Sigmoid colon (tissue), 7 donors: ENCODE data around the gene CTNNBL1. TPM values are rescaled to one million over a fixed set of nuclear protein-coding genes. Genes with fewer than 3 reads are reported as not detected.
"Not testable (repeated sequence)": the region's sequence is repeated elsewhere in the genome, so short reads cannot be mapped to it uniquely, and the experiment has no call there.

Experiments
- DNase-seq: peaks from one replicate; pipeline ENCODE4 v3.0.0-alpha.2; 2019
- H3K27ac ChIP-seq, 4 donors: fragments of 200-600 bp; sonication (generic); one replicate each; pipeline ENCODE4 v1.5.1; 2016 to 2019; ENCODE audit warnings: mild to moderate bottlenecking in 1 of 4
- H3K27me3 ChIP-seq, 3 donors: fragments of 200-600 bp; sonication (generic); one replicate each; pipeline ENCODE4 v1.5.1; 2019; ENCODE audit warnings: mild to moderate bottlenecking in 1 of 3
- H3K36me3 ChIP-seq, 4 donors: fragments of 200-600 bp; sonication (generic); one replicate each; pipeline ENCODE4 v1.5.1; 2016 to 2019
- H3K4me1 ChIP-seq, 4 donors: fragments of 200-600 bp; sonication (generic); one replicate each; pipeline ENCODE4 v1.5.1; 2017 to 2019
- H3K4me3 ChIP-seq, 4 donors: fragments of 200-600 bp; sonication (generic); one replicate each; pipeline ENCODE4 v1.5.1; 2017 to 2019; ENCODE audit warnings: mild to moderate bottlenecking in 2 of 4, moderate library complexity in 1 of 4
- H3K9me3 ChIP-seq, 4 donors: fragments of 200-600 bp in 3 of 4; sonication (generic) in 3 of 4; one replicate each; pipeline versions ENCODE4 v1.5.1 to v1.6.1; 2013 to 2019
- EP300 ChIP-seq, 4 donors: sonication (generic); formaldehyde crosslinking; IDR thresholded peaks; one replicate each; pipeline ENCODE4 v1.6.1; 2017; ENCODE audit warnings: antibody characterized with exemption in 4 of 4
- POLR2A ChIP-seq, 2 donors: fragments of 450-650 bp; IDR thresholded peaks; one replicate each; pipeline ENCODE4 v1.6.1; 2016; ENCODE audit warnings: antibody characterized with exemption in 2 of 2, mild to moderate bottlenecking in 2 of 2, moderate library complexity in 2 of 2
- POLR2AphosphoS5 ChIP-seq, 4 donors: sonication (generic); formaldehyde crosslinking; IDR thresholded peaks; one replicate each; pipeline ENCODE4 v1.6.1; 2017; ENCODE audit warnings: antibody characterized with exemption in 4 of 4
- WGBS, 2 donors: extraction: QIAGEN DNeasy Blood & Tissue Kit; methylation state at CpG; one replicate each; pipeline ENCODE4 v1.1.7; 2013; 5-methylcytosine and 5-hydroxymethylcytosine counted together
- intact Hi-C: fragments of 100-400 bp; cut with DNase I; formaldehyde crosslinking; loops from one replicate; pipeline ENCODE4 v1.15.1; 2023
- polyA plus RNA-seq, 3 donors: library from polyadenylated mRNA; stranded (reverse); fragments of 200-250 nt; gene quantifications; one replicate each; pipeline ENCODE4 v1.2.3, GENCODE V29; 2013
- total RNA-seq, 4 donors: library from RNA; depleted of rRNA; stranded (reverse); fragments of >200 nt; gene quantifications; one replicate each; pipeline ENCODE4 v1.1.0, GENCODE V29; 2016
- TF ChIP-seq, protein P1 (sequence below), 4 experiments: fragments of 450-650 bp in 3 of 4; fragments of 200-600 bp in 1 of 4; IDR thresholded peaks; one replicate each; pipeline ENCODE4 v1.5.1; 2016 to 2019; ENCODE audit warnings: antibody characterized with exemption in 4 of 4, mild to moderate bottlenecking in 3 of 4, moderate library complexity in 2 of 4
- donor health status: healthy with polysubstance abuse.
- donor health status: Bipolar disorder and iron deficiency.
- donor health status: healthy.

CTNNBL1 gene
- total and polyA plus RNA-seq, 7 donors = 27.3 to 47.9 (median 34.8) TPM

DNA sequence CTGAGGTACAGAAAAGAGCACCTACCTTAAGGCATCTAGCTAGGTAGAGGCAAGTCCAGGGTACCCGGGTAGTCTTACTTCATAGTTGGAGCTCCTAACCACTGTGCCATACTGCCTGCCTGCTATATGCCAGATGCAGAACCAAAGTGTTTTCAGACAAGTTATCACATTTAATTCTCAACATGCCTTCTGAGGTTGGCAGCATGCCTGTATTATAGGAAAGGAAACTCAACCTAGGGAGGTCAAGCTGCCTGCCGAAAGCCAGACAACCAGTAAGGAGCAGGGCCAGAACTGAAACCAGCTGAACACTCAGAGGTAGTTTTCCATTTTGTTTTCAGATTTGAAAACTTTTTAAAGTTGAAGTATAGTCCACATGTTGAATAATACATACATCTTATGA lies 5.4 kb downstream of the CTNNBL1 start:
- H3K36me3 ChIP-seq = no peaks in the 10 kb centered on the region
- no peaks in the 10 kb centered on the region for H3K9me3 ChIP-seq
- TF ChIP-seq, protein P1, sequence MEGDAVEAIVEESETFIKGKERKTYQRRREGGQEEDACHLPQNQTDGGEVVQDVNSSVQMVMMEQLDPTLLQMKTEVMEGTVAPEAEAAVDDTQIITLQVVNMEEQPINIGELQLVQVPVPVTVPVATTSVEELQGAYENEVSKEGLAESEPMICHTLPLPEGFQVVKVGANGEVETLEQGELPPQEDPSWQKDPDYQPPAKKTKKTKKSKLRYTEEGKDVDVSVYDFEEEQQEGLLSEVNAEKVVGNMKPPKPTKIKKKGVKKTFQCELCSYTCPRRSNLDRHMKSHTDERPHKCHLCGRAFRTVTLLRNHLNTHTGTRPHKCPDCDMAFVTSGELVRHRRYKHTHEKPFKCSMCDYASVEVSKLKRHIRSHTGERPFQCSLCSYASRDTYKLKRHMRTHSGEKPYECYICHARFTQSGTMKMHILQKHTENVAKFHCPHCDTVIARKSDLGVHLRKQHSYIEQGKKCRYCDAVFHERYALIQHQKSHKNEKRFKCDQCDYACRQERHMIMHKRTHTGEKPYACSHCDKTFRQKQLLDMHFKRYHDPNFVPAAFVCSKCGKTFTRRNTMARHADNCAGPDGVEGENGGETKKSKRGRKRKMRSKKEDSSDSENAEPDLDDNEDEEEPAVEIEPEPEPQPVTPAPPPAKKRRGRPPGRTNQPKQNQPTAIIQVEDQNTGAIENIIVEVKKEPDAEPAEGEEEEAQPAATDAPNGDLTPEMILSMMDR (IDR thresholded peaks at IDR 0.05) = no peak
- TF ChIP-seq POLR2A (IDR thresholded peaks at IDR 0.05) (no peak), EP300 (IDR thresholded peaks at IDR 0.05) (no peak), POLR2AphosphoS5 (IDR thresholded peaks at IDR 0.05) (no peak)
- no peak for DNase-seq
- H3K27ac ChIP-seq = no peak overlapping the region
- H3K4me3 ChIP-seq = no peak overlapping the region
- no peaks in the 10 kb centered on the region for H3K27me3 ChIP-seq
- intact Hi-C loops = no loop called here
- WGBS, 2 donors = 90 to 94% methylated on average over 2 of the region's 2 CpGs
- H3K4me1 ChIP-seq = peaks cover 0 to 32% (median 24%) of the 10 kb centered on the region in 4 donors

DNA sequence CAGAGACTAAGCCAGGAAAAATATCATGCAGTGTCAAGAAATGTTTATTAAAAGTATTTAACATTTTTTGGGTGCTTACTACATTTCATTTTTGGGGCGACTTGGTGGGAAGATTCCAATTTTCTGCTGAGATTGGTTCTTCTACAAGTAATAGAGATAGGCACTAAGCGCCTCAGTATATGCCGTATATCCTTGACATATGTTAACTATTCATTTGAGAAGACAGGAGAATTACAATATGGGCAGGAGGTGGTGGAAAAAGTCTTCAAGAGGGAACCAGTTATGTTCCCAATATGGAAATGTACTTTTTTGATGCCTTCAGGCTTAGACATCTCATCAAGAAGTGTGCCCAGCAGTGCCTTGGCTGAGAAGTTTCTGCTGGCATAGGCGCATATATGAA lies 6.5 kb downstream of the CTNNBL1 start:
- Histone ChIP-seq H3K27me3 (no peaks in the 10 kb centered on the region), H3K27ac (no peak overlapping the region), H3K36me3 (no peaks in the 10 kb centered on the region), H3K9me3 (no peaks in the 10 kb centered on the region), H3K4me3 (no peak overlapping the region), H3K4me1 (peaks cover 0 to 21% (median 14%) of the 10 kb centered on the region in 4 donors)
- no peak for DNase-seq
- WGBS, 2 donors = 95 to 97% methylated on average over 4 of the region's 4 CpGs
- TF ChIP-seq, protein P1 (IDR thresholded peaks at IDR 0.05) = no peak
- TF ChIP-seq POLR2A (IDR thresholded peaks at IDR 0.05) (no peak), POLR2AphosphoS5 (IDR thresholded peaks at IDR 0.05) (no peak), EP300 (IDR thresholded peaks at IDR 0.05) (no peak)
- intact Hi-C loops = no loop called here

DNA sequence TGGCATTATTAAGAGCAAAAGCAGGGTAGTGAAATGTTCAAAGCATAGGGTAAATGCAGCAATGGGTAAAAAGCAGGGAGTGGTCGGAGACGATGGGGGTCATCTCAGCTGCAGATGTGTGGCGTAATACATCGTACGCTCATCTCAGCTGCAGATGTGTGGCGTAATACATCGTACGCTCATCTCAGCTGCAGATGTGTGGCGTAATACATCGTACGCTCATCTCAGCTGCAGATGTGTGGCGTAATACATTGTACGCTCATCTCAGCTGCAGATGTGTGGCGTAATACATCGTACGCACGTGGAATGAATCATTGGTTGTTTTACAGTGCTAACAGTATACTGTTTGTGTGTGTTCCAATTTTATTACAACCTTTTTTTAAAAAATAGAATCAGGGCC lies 7.8 kb downstream of the CTNNBL1 start:
- WGBS, 2 donors = 86 to 90% methylated on average over 17 of the region's 17 CpGs
- H3K27me3 ChIP-seq, intact Hi-C loops: not testable (repeated sequence)

DNA sequence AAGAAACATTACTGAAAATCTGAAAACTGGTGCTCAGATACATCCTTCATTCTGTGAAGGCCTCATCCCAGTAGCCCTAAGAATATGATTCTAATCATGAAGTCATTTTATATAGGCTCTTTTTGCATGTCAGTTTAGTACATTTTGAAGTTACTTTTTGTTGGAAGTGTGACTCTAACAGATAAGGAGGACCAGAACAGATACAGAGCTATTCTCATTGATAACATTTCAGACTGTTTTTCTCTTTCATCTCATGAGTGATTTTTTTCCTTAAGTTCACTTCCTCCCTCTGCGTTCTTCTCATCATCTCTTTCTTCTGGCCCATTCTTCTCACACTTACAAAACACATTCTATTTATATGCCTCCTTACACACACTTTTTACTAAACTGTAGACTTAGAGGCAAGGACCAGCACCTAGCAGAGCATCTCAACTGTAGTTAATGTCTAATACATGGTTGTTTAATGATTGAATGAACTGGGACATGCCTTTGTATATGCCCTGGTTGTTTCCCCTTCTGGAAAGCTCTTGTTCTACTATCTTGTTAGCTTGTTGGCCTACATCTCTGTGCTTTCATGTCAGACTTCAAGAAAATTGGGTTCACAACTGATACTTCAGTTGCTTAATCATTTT lies 8.7 kb downstream of the CTNNBL1 start:
- intact Hi-C loops = no loop called here
- Histone ChIP-seq H3K27me3 (no peaks in the 10 kb centered on the region), H3K4me1 (peaks cover 0 to 13% (median 9%) of the 10 kb centered on the region in 4 donors), H3K36me3 (no peaks in the 10 kb centered on the region), H3K9me3 (no peaks in the 10 kb centered on the region), H3K27ac (no peak overlapping the region), H3K4me3 (no peak overlapping the region)
- no peak for DNase-seq
- 79 to 95% methylated on average over 1 of the region's 1 CpG for WGBS, 2 donors
- TF ChIP-seq POLR2A (IDR thresholded peaks at IDR 0.05) = no peak
- TF ChIP-seq, protein P1 (IDR thresholded peaks at IDR 0.05) = no peak
- TF ChIP-seq POLR2AphosphoS5 (IDR thresholded peaks at IDR 0.05) = no peak
- TF ChIP-seq EP300 (IDR thresholded peaks at IDR 0.05) = no peak

More for the DNA sequence above, 7.8 kb downstream of the CTNNBL1 start:
- H3K9me3 ChIP-seq, H3K36me3 ChIP-seq, H3K27ac ChIP-seq, H3K4me3 ChIP-seq, DNase-seq: not testable (repeated sequence)
- peaks cover 0 to 13% (median 9%) of the 10 kb centered on the region in 4 donors for H3K4me1 ChIP-seq

DNA sequence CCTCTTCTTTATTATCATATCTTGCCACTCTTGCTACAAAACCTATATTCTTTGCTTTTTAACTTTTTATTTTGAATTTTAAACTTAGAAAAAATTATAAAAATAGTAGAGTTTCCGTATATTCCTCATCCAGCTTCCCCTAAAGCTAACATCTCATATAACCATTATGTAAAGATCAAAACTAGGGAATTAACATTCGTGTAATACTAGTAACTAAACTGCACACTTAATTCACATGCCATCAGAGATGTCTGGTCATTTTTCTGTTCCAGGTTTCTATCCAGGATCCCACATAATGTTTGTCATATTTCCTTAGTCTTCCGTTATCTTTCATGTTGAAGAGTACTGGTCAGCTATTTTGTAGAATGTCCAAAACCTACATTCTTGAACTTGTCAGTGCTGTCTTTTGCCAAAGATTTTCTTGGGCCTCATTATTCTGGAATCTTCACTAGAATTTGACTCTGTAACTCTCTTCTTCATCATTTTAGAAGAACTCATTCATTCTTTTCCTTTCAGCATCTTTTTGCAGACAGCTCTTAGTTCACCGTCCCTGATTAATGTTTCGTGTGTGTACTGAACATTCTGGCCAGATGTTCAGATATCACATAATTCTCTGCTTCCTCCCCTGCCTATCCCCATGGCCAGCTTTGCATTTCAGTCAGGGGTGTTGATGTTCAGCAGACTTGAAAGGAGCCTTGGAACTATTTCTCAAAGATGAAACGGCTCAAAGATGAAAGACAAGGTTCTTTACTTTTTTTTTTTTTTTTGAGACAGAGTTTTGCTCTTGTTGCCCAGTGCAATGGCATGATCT lies 9.4 kb downstream of the CTNNBL1 start:
- TF ChIP-seq EP300 (IDR thresholded peaks at IDR 0.05) (no peak), POLR2A (IDR thresholded peaks at IDR 0.05) (no peak), POLR2AphosphoS5 (IDR thresholded peaks at IDR 0.05) (no peak)
- TF ChIP-seq, protein P1 (IDR thresholded peaks at IDR 0.05) = no peak
- 88 to 93% methylated on average over 6 of the region's 6 CpGs for WGBS, 2 donors
- H3K36me3 ChIP-seq = no peaks in the 10 kb centered on the region
- no peak for DNase-seq
- peaks cover 0 to 11% (median 9%) of the 10 kb centered on the region in 4 donors for H3K4me1 ChIP-seq
- H3K4me3 ChIP-seq = no peak overlapping the region
- H3K9me3 ChIP-seq = no peaks in the 10 kb centered on the region
- H3K27ac ChIP-seq = no peak overlapping the region
- H3K27me3 ChIP-seq = no peaks in the 10 kb centered on the region
- intact Hi-C loops = no loop called here
